Psoas muscle (tissue), 8 donors: ENCODE measurements around the gene GLB1L2. TPM values are rescaled to one million over a fixed set of nuclear protein-coding genes. Genes with fewer than 3 reads are reported as not detected.

Source experiments
- ATAC-seq, 4 donors: fragments of 200-7000 bp; cut with Tn5 transposase; one replicate each; pipeline ENCODE4 v1.9.1; 2020; ENCODE audit warnings: moderate library complexity in 3 of 4, mild to moderate bottlenecking in 2 of 4
- DNase-seq, 2 donors: peaks; one replicate each; pipeline ENCODE4 v3.0.0-alpha.2; 2020
- H3K27ac ChIP-seq: fragments of 200-600 bp; one replicate; pipeline ENCODE4 v1.8.0; 2022
- H3K27me3 ChIP-seq, 3 donors: fragments of 200-600 bp in 1 of 3; one replicate each; pipeline versions ENCODE4 v1.6.1 to v1.8.0; 2013 to 2022; ENCODE audit warnings: low read length in 2 of 3, mild to moderate bottlenecking in 2 of 3, moderate library complexity in 1 of 3; ENCODE audit not compliant: insufficient read depth in 3 of 3
- H3K36me3 ChIP-seq, 2 donors: fragments of 200-600 bp in 1 of 2; one replicate each; pipeline versions ENCODE4 v1.6.1 to v1.8.0; 2013 to 2022; ENCODE audit warnings: low read depth in 1 of 2, mild to moderate bottlenecking in 1 of 2, moderate library complexity in 1 of 2; ENCODE audit not compliant: insufficient read depth in 1 of 2
- H3K4me1 ChIP-seq: fragments of 200-600 bp; one replicate; pipeline ENCODE4 v1.8.0; 2022
- H3K4me3 ChIP-seq: fragments of 200-600 bp; one replicate; pipeline ENCODE4 v1.8.0; 2022; ENCODE audit warnings: mild to moderate bottlenecking
- H3K9me3 ChIP-seq: fragments of 200-600 bp; one replicate; pipeline ENCODE4 v1.8.0; 2022
- CTCF ChIP-seq: fragments of 200-600 bp; IDR thresholded peaks from one replicate; pipeline ENCODE4 v1.8.0; 2022; ENCODE audit warnings: antibody characterized with exemption
- WGBS, 3 donors: extraction: QIAGEN DNeasy Blood & Tissue Kit; methylation state at CpG; one replicate each; pipeline versions ENCODE4 v1.1.6 to v1.1.7; 2013; 5-methylcytosine and 5-hydroxymethylcytosine counted together
- intact Hi-C, 2 donors: fragments of 100-400 bp; cut with DNase I; formaldehyde crosslinking; loops; one replicate each; pipeline versions ENCODE4 v1.11.0 to v1.14.2; 2022
- polyA plus RNA-seq, 3 donors: library from polyadenylated mRNA; stranded (reverse); fragments of 200-250 nt; gene quantifications; one replicate each; pipeline ENCODE4 v1.2.3, GENCODE V29; 2013
- total RNA-seq, 4 donors: library from RNA; stranded (reverse); fragmentation: NEBNext Ultra II Directional in 2 of 4; extraction: Animal tissue kit (Norgen Biotek cat#: 25700) in 2 of 4; gene quantifications; one replicate each; pipeline versions ENCODE4 v1.2.1 to v1.2.4, GENCODE V29; 2021 to 2023
- donor health status: healthy with polysubstance abuse.
- donor health status: DM: no; HTN: no; CAD: no; lungs with moderate emphysema.
- donor health status: Bipolar disorder and iron deficiency.
- donor health status: healthy.
- donor health status: DM: yes; HTN: yes; CAD: no.
- donor health status: DM: no; HTN: no; CAD: no.
- donor health status: DM: no; HTN: no; CAD: no.
- donor health status: DM: yes; HTN: yes; CAD: no.

The GLB1L2 gene
- total and polyA plus RNA-seq, 7 donors, result 0.14 to 1.5 (median 0.91) TPM

- H3K4me1 ChIP-seq, result no peaks in the 10 kb centered on the region
- DNase-seq, result no peak
- H3K27me3 ChIP-seq, result peaks cover 0 to 23% (median 4%) of the 10 kb centered on the region in 3 donors
- H3K4me3 ChIP-seq, result no peak overlapping the region
- no peak for ATAC-seq
- no peaks in the 10 kb centered on the region for H3K36me3 ChIP-seq
- 14 to 27% (median 22%) methylated on average over 20 of the region's 20 CpGs for WGBS, 3 donors
- no peaks in the 10 kb centered on the region for H3K9me3 ChIP-seq
- no peak overlapping the region for H3K27ac ChIP-seq
- intact Hi-C loops, result no loop called here
- TF ChIP-seq CTCF, result no peak
Measured at GRCh38 chr11:134385774-134386565, 54.2 kb downstream of the GLB1L2 start.

GRCh38 chr11:134386945-134387344 lies 55.2 kb downstream of the GLB1L2 start:
- Histone ChIP-seq H3K27me3 (peaks cover 0 to 26% (median 7%) of the 10 kb centered on the region in 3 donors), H3K36me3 (no peaks in the 10 kb centered on the region), H3K27ac (no peak overlapping the region), H3K4me1 (no peaks in the 10 kb centered on the region), H3K9me3 (no peaks in the 10 kb centered on the region), H3K4me3 (no peak overlapping the region)
- intact Hi-C loops, result no loop called here
- TF ChIP-seq CTCF, result no peak
- no peak for DNase-seq
- WGBS, 3 donors, result 72 to 80% (median 72%) methylated on average over 6 of the region's 6 CpGs
- ATAC-seq, result no peak

GRCh38 chr11:134387501-134387900 lies 55.7 kb downstream of the GLB1L2 start:
- peaks cover 0 to 26% (median 7%) of the 10 kb centered on the region in 3 donors for H3K27me3 ChIP-seq
- ATAC-seq, result no peak
- no peaks in the 10 kb centered on the region for H3K36me3 ChIP-seq
- 91 to 94% (median 93%) methylated on average over 18 to 21 of the region's 21 CpGs for WGBS, 3 donors
- no peak for TF ChIP-seq CTCF
- H3K9me3 ChIP-seq, result no peaks in the 10 kb centered on the region
- no peak overlapping the region for H3K27ac ChIP-seq
- DNase-seq, result no peak
- intact Hi-C loops, result no loop called here
- H3K4me1 ChIP-seq, result no peaks in the 10 kb centered on the region
- no peak overlapping the region for H3K4me3 ChIP-seq

- no peak for TF ChIP-seq CTCF
- Histone ChIP-seq H3K36me3 (no peaks in the 10 kb centered on the region), H3K27ac (no peak overlapping the region), H3K9me3 (no peaks in the 10 kb centered on the region), H3K27me3 (peaks cover 0 to 26% (median 7%) of the 10 kb centered on the region in 3 donors), H3K4me1 (no peaks in the 10 kb centered on the region), H3K4me3 (no peak overlapping the region)
- DNase-seq, result no peak
- no peak for ATAC-seq
- intact Hi-C loops, result no loop called here
- WGBS, 3 donors, result 82 to 87% (median 85%) methylated on average over 4 of the region's 4 CpGs
Measured at GRCh38 chr11:134388590-134388989, 56.8 kb downstream of the GLB1L2 start.
